Measurements from ENCODE around the gene GSTM4.
"Not testable (repeated sequence)": the region's sequence is repeated elsewhere in the genome, so short reads cannot be mapped to it uniquely, and the experiment has no call there.

GSTM4 gene

GRCh38 chr1:109704173-109704572 lies 48.3 kb downstream of the GSTM4 start:
- DNase-seq (ENCODE audit: low read depth) = no peak

- DNase-seq (ENCODE audit: low read depth) = no peak
These were observed 49.5 kb downstream of the GSTM4 start for GRCh38 chr1:109705411-109705810.

GRCh38 chr1:109708949-109709348 lies 53.0 kb downstream of the GSTM4 start:
- DNase-seq (ENCODE audit: low read depth) = not testable (repeated sequence)

- DNase-seq (ENCODE audit: low read depth) = not testable (repeated sequence)
These were observed 53.9 kb downstream of the GSTM4 start for GRCh38 chr1:109709822-109710221.
